ENCODE results near the gene STIL. TPM values are rescaled to one million over a fixed set of nuclear protein-coding genes. Genes with fewer than 3 reads are reported as not detected.

The STIL gene
- total RNA-seq, 1 experiment from 2014 or later: 29.4 TPM

DNA sequence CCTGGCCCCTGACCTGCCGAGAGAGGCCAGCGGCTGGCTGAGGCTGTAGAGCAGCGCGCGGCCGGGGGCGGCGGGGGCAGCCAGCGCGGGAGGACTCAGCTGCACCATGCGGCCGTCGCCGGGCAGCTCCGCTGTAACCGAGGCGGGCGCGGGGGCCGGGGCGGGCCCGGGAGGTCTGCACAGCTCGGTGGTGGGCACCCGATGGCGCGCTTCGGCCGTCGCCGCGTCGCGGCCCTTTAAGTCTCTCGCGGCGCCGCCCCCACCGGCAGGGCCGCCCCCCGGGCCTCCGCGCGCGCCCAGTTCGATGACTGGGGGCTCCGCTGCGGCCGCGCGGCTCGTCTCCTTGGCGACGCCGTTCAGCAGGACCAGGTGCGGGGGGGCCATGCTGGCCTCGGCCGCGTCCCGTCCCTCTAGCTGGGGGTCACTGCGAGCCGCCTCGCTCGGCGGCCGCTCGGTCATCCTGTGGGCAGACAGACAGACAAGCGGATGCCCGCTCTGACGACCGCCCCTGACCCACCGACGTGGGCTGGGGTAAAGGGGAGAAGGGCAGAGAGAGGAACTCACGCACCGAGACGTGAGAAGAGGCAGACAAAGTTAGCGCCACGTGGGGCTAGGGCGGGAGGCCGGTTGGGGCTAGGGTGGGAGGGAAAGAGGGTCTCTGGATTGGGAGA, 88.4 kb downstream of the STIL start:
- DNase-seq: no peak
- no peaks in the 10 kb centered on the region for H3K4me1 ChIP-seq (ENCODE audit: low read length)
- no peaks in the 10 kb centered on the region for H3K79me2 ChIP-seq (ENCODE audit: low read length)
- no peak overlapping the region for H3K9ac ChIP-seq (ENCODE audit: low read length)
- no peaks in the 10 kb centered on the region for H3K9me3 ChIP-seq (ENCODE audit: low read length)
- no peak overlapping the region for H3K27ac ChIP-seq (ENCODE audit: low read length)
- no peak overlapping the region for H2AFZ ChIP-seq (ENCODE audit: low read length)
- no peaks in the 10 kb centered on the region for H3K27me3 ChIP-seq (ENCODE audit: low read length)
- H3K9me2 ChIP-seq (replicated peaks; ENCODE audit: insufficient read depth, low read length): no peaks in the 10 kb centered on the region
- no peak overlapping the region for H3K4me2 ChIP-seq (ENCODE audit: low read depth, low read length, poor library complexity, severe bottlenecking)
- no peak overlapping the region for H3K4me3 ChIP-seq (ENCODE audit: low read length)
- no peaks in the 10 kb centered on the region for H4K20me1 ChIP-seq (ENCODE audit: insufficient read depth, low read depth, low read length)
- no peaks in the 10 kb centered on the region for H3K36me3 ChIP-seq (ENCODE audit: insufficient read depth, low read length)

GRCh38 chr1:47224676-47225399, 89.1 kb downstream of the STIL start:
- H2AFZ ChIP-seq (ENCODE audit: low read length): no peak overlapping the region
- no peaks in the 10 kb centered on the region for H3K9me2 ChIP-seq (replicated peaks; ENCODE audit: insufficient read depth, low read length)
- no peak overlapping the region for H3K4me2 ChIP-seq (ENCODE audit: low read depth, low read length, poor library complexity, severe bottlenecking)
- no peaks in the 10 kb centered on the region for H3K36me3 ChIP-seq (ENCODE audit: insufficient read depth, low read length)
- H3K79me2 ChIP-seq (ENCODE audit: low read length): no peaks in the 10 kb centered on the region
- H3K27me3 ChIP-seq (ENCODE audit: low read length): no peaks in the 10 kb centered on the region
- no peaks in the 10 kb centered on the region for H3K9me3 ChIP-seq (ENCODE audit: low read length)
- no peaks in the 10 kb centered on the region for H3K4me1 ChIP-seq (ENCODE audit: low read length)
- H3K9ac ChIP-seq (ENCODE audit: low read length): no peak overlapping the region
- H3K4me3 ChIP-seq (ENCODE audit: low read length): no peak overlapping the region
- no peak for DNase-seq
- H3K27ac ChIP-seq (ENCODE audit: low read length): no peak overlapping the region
- H4K20me1 ChIP-seq (ENCODE audit: insufficient read depth, low read depth, low read length): no peaks in the 10 kb centered on the region

- Histone ChIP-seq H3K4me2 (ENCODE audit: low read depth, low read length, poor library complexity, severe bottlenecking) (no peak overlapping the region), H3K27me3 (ENCODE audit: low read length) (no peaks in the 10 kb centered on the region), H3K4me1 (ENCODE audit: low read length) (no peaks in the 10 kb centered on the region), H3K27ac (ENCODE audit: low read length) (no peak overlapping the region), H3K9me3 (ENCODE audit: low read length) (no peaks in the 10 kb centered on the region), H3K36me3 (ENCODE audit: insufficient read depth, low read length) (no peaks in the 10 kb centered on the region), H3K4me3 (ENCODE audit: low read length) (no peak overlapping the region), H3K9me2 (replicated peaks; ENCODE audit: insufficient read depth, low read length) (no peaks in the 10 kb centered on the region), H3K9ac (ENCODE audit: low read length) (no peak overlapping the region), H2AFZ (ENCODE audit: low read length) (no peak overlapping the region), H4K20me1 (ENCODE audit: insufficient read depth, low read depth, low read length) (no peaks in the 10 kb centered on the region), H3K79me2 (ENCODE audit: low read length) (no peaks in the 10 kb centered on the region)
- DNase-seq: no peak
These were observed 89.8 kb downstream of the STIL start for GRCh38 chr1:47223921-47224675.

DNA sequence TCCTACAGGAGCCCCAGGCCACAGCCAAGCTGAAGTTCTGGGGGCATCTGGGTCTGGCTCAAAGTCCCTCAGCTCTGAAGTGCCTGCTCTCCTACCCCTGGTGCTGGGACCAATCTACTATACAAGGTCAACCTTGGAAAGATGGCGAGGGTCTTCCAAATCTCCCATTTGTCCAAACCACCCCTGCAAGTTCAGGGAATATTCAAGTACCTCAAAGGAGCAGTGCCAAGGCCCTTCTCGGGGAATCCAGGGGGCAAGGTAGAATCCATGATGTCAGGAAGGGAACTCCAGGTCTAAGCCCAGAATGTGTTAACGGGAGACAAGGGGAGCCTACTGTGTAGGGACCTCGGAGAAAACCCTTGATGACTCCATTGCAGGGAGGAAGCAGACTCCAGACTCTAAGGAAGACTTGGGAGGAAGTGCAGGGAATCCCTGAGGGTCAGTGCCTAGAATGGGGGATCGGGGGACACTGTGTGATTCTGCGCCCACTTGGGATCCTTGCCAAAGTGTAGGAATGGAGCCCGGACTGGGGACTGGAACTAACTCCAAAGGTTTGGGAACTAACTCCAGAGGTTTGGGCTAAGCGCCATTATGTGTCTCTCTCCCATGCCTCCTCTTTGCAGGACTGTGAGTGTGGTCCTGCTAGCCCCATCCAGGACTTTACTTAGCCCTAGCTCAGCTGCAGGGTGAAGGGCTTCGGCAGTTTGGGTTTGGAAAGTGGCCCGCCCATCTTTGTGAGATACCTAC, 90.6 kb downstream of the STIL start:
- Histone ChIP-seq H3K27ac (ENCODE audit: low read length) (no peak overlapping the region), H4K20me1 (ENCODE audit: insufficient read depth, low read depth, low read length) (no peaks in the 10 kb centered on the region), H3K4me3 (ENCODE audit: low read length) (no peak overlapping the region), H3K79me2 (ENCODE audit: low read length) (no peaks in the 10 kb centered on the region), H3K27me3 (ENCODE audit: low read length) (no peaks in the 10 kb centered on the region), H3K36me3 (ENCODE audit: insufficient read depth, low read length) (no peaks in the 10 kb centered on the region), H3K9me3 (ENCODE audit: low read length) (no peaks in the 10 kb centered on the region), H3K9ac (ENCODE audit: low read length) (no peak overlapping the region), H3K4me1 (ENCODE audit: low read length) (no peaks in the 10 kb centered on the region), H3K9me2 (replicated peaks; ENCODE audit: insufficient read depth, low read length) (no peaks in the 10 kb centered on the region), H2AFZ (ENCODE audit: low read length) (no peak overlapping the region), H3K4me2 (ENCODE audit: low read depth, low read length, poor library complexity, severe bottlenecking) (no peak overlapping the region)
- no peak for DNase-seq

DNA sequence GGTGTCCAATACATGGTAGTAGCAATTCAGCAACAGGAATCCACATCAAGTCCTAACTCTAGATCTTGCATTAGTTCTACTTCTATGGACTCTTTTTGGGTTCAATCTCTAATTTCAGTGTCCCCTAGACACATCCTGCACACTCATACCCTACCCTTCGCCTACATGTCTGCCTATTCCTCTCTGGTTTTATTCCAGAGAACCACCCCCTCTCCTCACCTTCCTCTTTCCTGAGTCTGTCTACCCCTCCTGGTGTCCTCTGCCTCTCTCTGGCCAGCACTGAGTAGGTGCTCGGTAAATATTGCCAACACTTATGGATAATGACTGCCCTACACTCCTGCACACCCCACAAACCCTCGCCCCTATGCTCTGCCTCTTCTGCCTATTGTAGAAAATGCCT, 91.5 kb downstream of the STIL start:
- H3K27ac ChIP-seq (ENCODE audit: low read length): no peak overlapping the region
- no peaks in the 10 kb centered on the region for H4K20me1 ChIP-seq (ENCODE audit: insufficient read depth, low read depth, low read length)
- no peak for DNase-seq
- no peaks in the 10 kb centered on the region for H3K79me2 ChIP-seq (ENCODE audit: low read length)
- H3K4me3 ChIP-seq (ENCODE audit: low read length): no peak overlapping the region
- H3K27me3 ChIP-seq (ENCODE audit: low read length): no peaks in the 10 kb centered on the region
- H3K9me2 ChIP-seq (replicated peaks; ENCODE audit: insufficient read depth, low read length): no peaks in the 10 kb centered on the region
- no peaks in the 10 kb centered on the region for H3K9me3 ChIP-seq (ENCODE audit: low read length)
- H2AFZ ChIP-seq (ENCODE audit: low read length): no peak overlapping the region
- no peak overlapping the region for H3K4me2 ChIP-seq (ENCODE audit: low read depth, low read length, poor library complexity, severe bottlenecking)
- no peaks in the 10 kb centered on the region for H3K4me1 ChIP-seq (ENCODE audit: low read length)
- no peak overlapping the region for H3K9ac ChIP-seq (ENCODE audit: low read length)
- no peaks in the 10 kb centered on the region for H3K36me3 ChIP-seq (ENCODE audit: insufficient read depth, low read length)

DNA sequence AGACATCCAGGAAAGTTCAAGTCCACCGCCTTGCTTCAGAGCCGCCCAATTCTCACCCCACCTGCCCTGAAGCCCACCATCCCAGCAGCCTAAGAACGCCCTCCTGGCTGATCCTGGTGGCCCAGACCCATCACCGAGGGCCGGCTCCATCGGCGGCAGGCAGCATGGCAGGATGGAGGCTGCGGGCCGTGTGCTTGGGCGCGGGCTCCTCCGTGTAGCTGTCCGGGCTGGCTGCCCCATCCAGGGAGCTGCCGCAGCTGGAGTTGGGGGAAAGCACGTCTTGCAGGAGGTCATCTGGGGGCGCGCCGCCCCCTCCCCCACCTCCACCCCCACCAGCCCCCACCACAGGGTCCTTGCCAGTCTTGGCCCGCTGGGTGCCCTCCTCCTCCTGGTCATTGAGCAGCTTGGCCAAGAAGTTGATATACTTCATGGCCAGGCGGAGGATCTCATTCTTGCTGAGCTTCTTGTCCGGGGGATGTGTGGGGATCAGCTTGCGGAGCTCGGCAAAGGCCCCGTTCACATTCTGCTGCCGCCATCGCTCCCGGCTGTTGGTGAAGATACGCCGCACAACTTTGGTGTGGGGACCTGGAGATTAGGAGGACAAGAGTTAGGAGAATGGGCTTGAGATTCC, 94.2 kb downstream of the STIL start:
- no peaks in the 10 kb centered on the region for H3K4me1 ChIP-seq (ENCODE audit: low read length)
- DNase-seq: no peak
- H3K9ac ChIP-seq (ENCODE audit: low read length): no peak overlapping the region
- no peaks in the 10 kb centered on the region for H3K36me3 ChIP-seq (ENCODE audit: insufficient read depth, low read length)
- no peak overlapping the region for H2AFZ ChIP-seq (ENCODE audit: low read length)
- H3K4me3 ChIP-seq (ENCODE audit: low read length): no peak overlapping the region
- no peaks in the 10 kb centered on the region for H3K79me2 ChIP-seq (ENCODE audit: low read length)
- no peaks in the 10 kb centered on the region for H3K9me3 ChIP-seq (ENCODE audit: low read length)
- no peaks in the 10 kb centered on the region for H3K9me2 ChIP-seq (replicated peaks; ENCODE audit: insufficient read depth, low read length)
- H3K4me2 ChIP-seq (ENCODE audit: low read depth, low read length, poor library complexity, severe bottlenecking): no peak overlapping the region
- no peaks in the 10 kb centered on the region for H3K27me3 ChIP-seq (ENCODE audit: low read length)
- no peaks in the 10 kb centered on the region for H4K20me1 ChIP-seq (ENCODE audit: insufficient read depth, low read depth, low read length)
- H3K27ac ChIP-seq (ENCODE audit: low read length): no peak overlapping the region

DNA sequence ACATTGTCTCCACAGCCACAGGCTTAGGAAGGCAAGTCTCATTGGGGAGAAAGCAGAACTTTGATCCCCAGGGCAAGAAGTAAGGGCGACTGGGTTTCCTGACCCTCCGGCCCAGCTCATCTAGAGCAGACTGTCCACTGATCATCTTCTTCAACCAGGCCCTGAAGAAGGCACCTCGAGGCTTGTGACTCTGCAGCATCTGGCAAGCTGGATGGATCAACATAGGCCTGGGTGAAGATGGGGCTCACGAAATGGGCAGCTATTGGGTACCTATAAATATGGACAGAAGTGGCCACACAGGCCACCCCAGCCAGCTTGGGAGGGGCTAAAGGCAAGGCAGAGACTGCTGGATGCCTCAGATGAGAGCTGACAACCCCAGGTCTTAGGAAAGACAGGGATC, 94.9 kb downstream of the STIL start:
- Histone ChIP-seq H3K4me2 (ENCODE audit: low read depth, low read length, poor library complexity, severe bottlenecking) (no peak overlapping the region), H3K9ac (ENCODE audit: low read length) (no peak overlapping the region), H3K36me3 (ENCODE audit: insufficient read depth, low read length) (no peaks in the 10 kb centered on the region), H3K27ac (ENCODE audit: low read length) (no peak overlapping the region), H3K9me3 (ENCODE audit: low read length) (no peaks in the 10 kb centered on the region), H3K79me2 (ENCODE audit: low read length) (no peaks in the 10 kb centered on the region), H3K9me2 (replicated peaks; ENCODE audit: insufficient read depth, low read length) (no peaks in the 10 kb centered on the region), H4K20me1 (ENCODE audit: insufficient read depth, low read depth, low read length) (no peaks in the 10 kb centered on the region), H3K27me3 (ENCODE audit: low read length) (no peaks in the 10 kb centered on the region), H3K4me1 (ENCODE audit: low read length) (no peaks in the 10 kb centered on the region), H3K4me3 (ENCODE audit: low read length) (no peak overlapping the region), H2AFZ (ENCODE audit: low read length) (no peak overlapping the region)
- DNase-seq: no peak
